Prostate gland (tissue), 2 donors: ENCODE measurements around the gene ALPG. TPM values are rescaled to one million over a fixed set of nuclear protein-coding genes. Genes with fewer than 3 reads are reported as not detected.
"Not testable (repeated sequence)": the region's sequence is repeated elsewhere in the genome, so short reads cannot be mapped to it uniquely, and the experiment has no call there.

ENCODE experiments used
- DNase-seq: peaks from one replicate; pipeline ENCODE4 v3.0.0-alpha.2; 2019; ENCODE audit warnings: low spot score
- H3K27ac ChIP-seq, 2 donors: fragments of 200-600 bp; sonication (generic); 2 replicates each; pipeline ENCODE4 v1.5.1; 2017 to 2019
- H3K27me3 ChIP-seq: fragments of 200-600 bp; sonication (generic); replicated peaks from 2 replicates; pipeline ENCODE4 v1.5.1; 2019; ENCODE audit not compliant: insufficient read depth
- H3K36me3 ChIP-seq, 2 donors: fragments of 200-600 bp; sonication (generic); 1 replicate in 1 of 2; 2 replicates in 1 of 2; pipeline versions ENCODE4 v1.5.1 to v1.8.1; 2017 to 2019
- H3K4me1 ChIP-seq: fragments of 200-600 bp; sonication (generic); replicated peaks from 2 replicates; pipeline ENCODE4 v1.5.1; 2019
- H3K4me3 ChIP-seq, 2 donors: fragments of 200-600 bp; sonication (generic); 2 replicates each; pipeline ENCODE4 v1.5.1; 2017 to 2019
- H3K9me3 ChIP-seq: fragments of 200-600 bp; sonication (generic); 2 replicates; pipeline ENCODE4 v1.5.1; 2017
- CTCF ChIP-seq, 4 experiments: fragments of 200-600 bp in 2 of 4; fragments of 450-650 bp in 2 of 4; sonication (generic) in 2 of 4; IDR thresholded peaks; 1 replicate in 3 of 4; 2 replicates in 1 of 4; pipeline ENCODE4 v1.5.1; 2016 to 2019; ENCODE audit warnings: antibody characterized with exemption in 4 of 4, mild to moderate bottlenecking in 2 of 4, moderate library complexity in 2 of 4
- POLR2A ChIP-seq: fragments of 450-650 bp; IDR thresholded peaks from one replicate; pipeline ENCODE4 v1.6.1; 2016; ENCODE audit warnings: antibody characterized with exemption, mild to moderate bottlenecking
- POLR2AphosphoS5 ChIP-seq: sonication (generic); formaldehyde crosslinking; IDR thresholded peaks from one replicate; pipeline ENCODE4 v1.6.1; 2017; ENCODE audit warnings: antibody characterized with exemption
- WGBS: methylation state at CpG from one replicate; pipeline ENCODE4 v1.1.5; 2018; 5-methylcytosine and 5-hydroxymethylcytosine counted together
- intact Hi-C: fragments of 100-400 bp; cut with DNase I; formaldehyde crosslinking; loops from one replicate; pipeline ENCODE4 v1.14.2; 2022
- total RNA-seq, 2 donors: library from RNA; depleted of rRNA; stranded (reverse); fragments of >200 nt; gene quantifications; one replicate each; pipeline ENCODE4 v1.1.0, GENCODE V29; 2016

ALPG gene
- total RNA-seq, 2 donors from 2014 or later: 0.34 TPM; not detected in 1

GRCh38 chr2:232365621-232366321 lies 40.9 kb upstream of the ALPG start:
- Histone ChIP-seq H3K9me3 (no peaks in the 10 kb centered on the region), H3K4me3 (no peak overlapping the region), H3K4me1 (no peaks in the 10 kb centered on the region), H3K27ac (no peak overlapping the region), H3K27me3 (no peaks in the 10 kb centered on the region), H3K36me3 (no peaks in the 10 kb centered on the region)
- peak in 1 of 4 experiments; percentile 47 for TF ChIP-seq CTCF (IDR thresholded peaks at IDR 0.05)
- TF ChIP-seq POLR2A: no peak
- no peak for DNase-seq
- 83% methylated on average over 20 of the region's 20 CpGs for WGBS
- intact Hi-C loops: no loop called here

- intact Hi-C loops, H3K4me3 ChIP-seq, H3K27me3 ChIP-seq, H3K9me3 ChIP-seq, H3K4me1 ChIP-seq, H3K36me3 ChIP-seq, DNase-seq, H3K27ac ChIP-seq: not testable (repeated sequence)
- WGBS: 92% methylated on average over 23 of the region's 23 CpGs
Observed at GRCh38 chr2:232366461-232366860, 40.2 kb upstream of the ALPG start.

- 71% methylated on average over 7 of the region's 7 CpGs for WGBS
- TF ChIP-seq POLR2A (no peak), CTCF (IDR thresholded peaks at IDR 0.05) (no peak), POLR2AphosphoS5 (no peak)
- no peaks in the 10 kb centered on the region for H3K4me1 ChIP-seq
- H3K4me3 ChIP-seq: no peak overlapping the region
- no peak for DNase-seq
- H3K36me3 ChIP-seq: no peaks in the 10 kb centered on the region
- intact Hi-C loops: no loop called here
- no peak overlapping the region for H3K27ac ChIP-seq
- H3K9me3 ChIP-seq: no peaks in the 10 kb centered on the region
- H3K27me3 ChIP-seq: no peaks in the 10 kb centered on the region
Observed at GRCh38 chr2:232367016-232367415, 39.6 kb upstream of the ALPG start.

- no peak overlapping the region for H3K27ac ChIP-seq
- intact Hi-C loops: no loop called here
- 84% methylated on average over 12 of the region's 13 CpGs for WGBS
- no peaks in the 10 kb centered on the region for H3K9me3 ChIP-seq
- DNase-seq: no peak
- H3K27me3 ChIP-seq: no peaks in the 10 kb centered on the region
- no peak for TF ChIP-seq POLR2AphosphoS5
- no peak for TF ChIP-seq CTCF (IDR thresholded peaks at IDR 0.05)
- H3K4me3 ChIP-seq: no peak overlapping the region
- no peaks in the 10 kb centered on the region for H3K36me3 ChIP-seq
- H3K4me1 ChIP-seq: no peaks in the 10 kb centered on the region
Observed at GRCh38 chr2:232367591-232368233, 38.9 kb upstream of the ALPG start.

GRCh38 chr2:232368311-232368731 lies 38.3 kb upstream of the ALPG start:
- WGBS: 93% methylated on average over 15 of the region's 15 CpGs
- DNase-seq: no peak
- TF ChIP-seq CTCF (IDR thresholded peaks at IDR 0.05): no peak
- no peaks in the 10 kb centered on the region for H3K27me3 ChIP-seq
- no peak overlapping the region for H3K4me3 ChIP-seq
- no peaks in the 10 kb centered on the region for H3K36me3 ChIP-seq
- no peaks in the 10 kb centered on the region for H3K4me1 ChIP-seq
- no peak overlapping the region for H3K27ac ChIP-seq
- intact Hi-C loops: no loop called here
- H3K9me3 ChIP-seq: no peaks in the 10 kb centered on the region
